Endothelial cell (in vitro differentiated cells): ENCODE data around the gene RABGAP1. TPM values are rescaled to one million over a fixed set of nuclear protein-coding genes. Genes with fewer than 3 reads are reported as not detected.

Experiments used
- DNase-seq: peaks from one replicate; pipeline ENCODE4 v3.0.0; 2021; ENCODE audit warnings: low spot score
- H3K27ac Mint-ChIP-seq: one replicate; pipeline ENCODE4 v1.8.0; 2021; ENCODE audit warnings: mixed read lengths, inconsistent platforms; ENCODE audit not compliant: unreplicated experiment
- H3K27me3 Mint-ChIP-seq: one replicate; pipeline ENCODE4 v1.8.0; 2021; ENCODE audit warnings: mild to moderate bottlenecking, moderate library complexity, mixed read lengths, inconsistent platforms; ENCODE audit not compliant: unreplicated experiment
- H3K36me3 Mint-ChIP-seq: one replicate; pipeline ENCODE4 v1.8.0; 2021; ENCODE audit warnings: mild to moderate bottlenecking, low read depth, mixed read lengths, inconsistent platforms; ENCODE audit not compliant: unreplicated experiment
- H3K4me1 Mint-ChIP-seq: one replicate; pipeline ENCODE4 v1.8.0; 2021; ENCODE audit warnings: mild to moderate bottlenecking, mixed read lengths, inconsistent platforms; ENCODE audit not compliant: unreplicated experiment
- H3K4me3 Mint-ChIP-seq: one replicate; pipeline ENCODE4 v1.8.0; 2021; ENCODE audit warnings: mild to moderate bottlenecking, mixed read lengths, inconsistent platforms; ENCODE audit not compliant: unreplicated experiment
- H3K9me3 Mint-ChIP-seq: one replicate; pipeline ENCODE4 v1.8.0; 2021; ENCODE audit warnings: mixed read lengths, inconsistent platforms; ENCODE audit not compliant: unreplicated experiment
- CTCF ChIP-seq: fragments of 200-600 bp; sonication (generic); IDR thresholded peaks from one replicate; pipeline ENCODE4 v1.5.0; 2021; ENCODE audit warnings: antibody characterized with exemption; ENCODE audit not compliant: unreplicated experiment
- total RNA-seq: library from RNA; stranded (reverse); fragmentation: NEBNext Ultra II Directional; extraction: Animal tissue kit (Norgen Biotek cat#: 25700); gene quantifications from one replicate; pipeline ENCODE4 v1.2.1, GENCODE V29; 2021; ENCODE audit not compliant: unreplicated experiment

The RABGAP1 gene
- total RNA-seq, 1 donor from 2014 or later, result 58.2 TPM

GRCh38 chr9:123087359-123087888 lies 146.6 kb downstream of the RABGAP1 start:
- peaks cover 19% of the 10 kb centered on the region for H3K4me1 Mint-ChIP-seq
- no peak overlapping the region for H3K27ac Mint-ChIP-seq
- H3K4me3 Mint-ChIP-seq, result no peak overlapping the region
- TF ChIP-seq CTCF, result no peak
- peaks cover 49% of the 10 kb centered on the region for H3K36me3 Mint-ChIP-seq
- H3K27me3 Mint-ChIP-seq, result peaks cover 2% of the 10 kb centered on the region
- no peaks in the 10 kb centered on the region for H3K9me3 Mint-ChIP-seq
- no peak for DNase-seq

- H3K9me3 Mint-ChIP-seq, result no peaks in the 10 kb centered on the region
- peaks cover 60% of the 10 kb centered on the region for H3K36me3 Mint-ChIP-seq
Measured at GRCh38 chr9:123089040-123089439, 148.2 kb downstream of the RABGAP1 start.

GRCh38 chr9:123089790-123090189 lies 149.0 kb downstream of the RABGAP1 start:
- H3K27ac Mint-ChIP-seq, result no peak overlapping the region
- H3K4me3 Mint-ChIP-seq, result no peak overlapping the region
- H3K27me3 Mint-ChIP-seq, result peaks cover 2% of the 10 kb centered on the region
- peaks cover 61% of the 10 kb centered on the region for H3K36me3 Mint-ChIP-seq
- no peak for DNase-seq
- no peaks in the 10 kb centered on the region for H3K9me3 Mint-ChIP-seq
- TF ChIP-seq CTCF, result no peak
- H3K4me1 Mint-ChIP-seq, result peaks cover 32% of the 10 kb centered on the region

More at GRCh38 chr9:123089040-123089439, 148.2 kb downstream of the RABGAP1 start:
- no peak for TF ChIP-seq CTCF
- DNase-seq, result no peak
- H3K4me3 Mint-ChIP-seq, result no peak overlapping the region
- peaks cover 2% of the 10 kb centered on the region for H3K27me3 Mint-ChIP-seq
- H3K4me1 Mint-ChIP-seq, result peaks cover 32% of the 10 kb centered on the region
- no peak overlapping the region for H3K27ac Mint-ChIP-seq

GRCh38 chr9:123090198-123090896 lies 149.5 kb downstream of the RABGAP1 start:
- peak overlapping the region; percentile 19 for H3K4me3 Mint-ChIP-seq
- TF ChIP-seq CTCF, result no peak
- H3K27ac Mint-ChIP-seq, result peak overlapping the region; percentile 22
- H3K4me1 Mint-ChIP-seq, result peaks cover 27% of the 10 kb centered on the region
- peaks cover 55% of the 10 kb centered on the region for H3K36me3 Mint-ChIP-seq
- no peak for DNase-seq
- H3K27me3 Mint-ChIP-seq, result peaks cover 2% of the 10 kb centered on the region
- H3K9me3 Mint-ChIP-seq, result no peaks in the 10 kb centered on the region

GRCh38 chr9:123090956-123091355 lies 150.1 kb downstream of the RABGAP1 start:
- H3K9me3 Mint-ChIP-seq, result no peaks in the 10 kb centered on the region
- no peak overlapping the region for H3K27ac Mint-ChIP-seq
- peaks cover 28% of the 10 kb centered on the region for H3K4me1 Mint-ChIP-seq
- H3K36me3 Mint-ChIP-seq, result peaks cover 54% of the 10 kb centered on the region
- peaks cover under 1% of the 10 kb centered on the region for H3K27me3 Mint-ChIP-seq
- H3K4me3 Mint-ChIP-seq, result no peak overlapping the region
- DNase-seq, result no peak
- TF ChIP-seq CTCF, result no peak
